ENCODE measurements around the gene KLHL14. TPM values are rescaled to one million over a fixed set of nuclear protein-coding genes. Genes with fewer than 3 reads are reported as not detected.

Gene KLHL14
- total RNA-seq, 1 experiment from 2014 or later, result 0.07 TPM

DNA sequence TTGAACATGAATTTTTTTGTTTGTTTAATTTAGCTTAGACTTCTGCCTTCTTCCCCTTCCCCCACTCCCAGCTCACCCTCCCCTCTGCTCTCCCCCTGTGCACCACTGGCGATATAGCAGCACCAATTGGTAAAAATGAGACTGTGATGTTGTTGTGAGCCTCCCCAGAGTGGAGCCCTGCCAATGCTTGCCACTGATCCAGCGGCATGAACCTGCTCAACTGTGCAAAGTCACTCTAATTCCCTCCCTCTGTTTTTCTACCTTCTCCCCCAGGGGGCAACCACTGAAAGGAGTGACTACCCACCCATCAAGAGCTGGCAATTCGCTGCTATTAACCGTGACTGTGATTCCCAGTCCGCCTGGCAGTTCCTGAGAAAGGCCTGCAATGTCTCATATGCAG, 30.2 kb downstream of the KLHL14 start:
- H3K4me1 Mint-ChIP-seq (ENCODE audit: low read depth, unreplicated experiment), result peaks cover 10% of the 10 kb centered on the region
- H3K36me3 Mint-ChIP-seq (ENCODE audit: insufficient read depth, unreplicated experiment), result no peaks in the 10 kb centered on the region
- no peaks in the 10 kb centered on the region for H3K27me3 Mint-ChIP-seq (ENCODE audit: unreplicated experiment)
- no TSS peak for BruUV-seq (replicated peaks)
- no peak overlapping the region for H3K4me3 Mint-ChIP-seq (ENCODE audit: low read depth, unreplicated experiment)
- CTCF ChIA-PET, result no interaction called here
- H3K27ac Mint-ChIP-seq (ENCODE audit: unreplicated experiment), result no peak overlapping the region
- intact Hi-C loops (cut with micrococcal nuclease; ENCODE audit: unreplicated experiment), result no loop called here
- H3K9me3 Mint-ChIP-seq (ENCODE audit: low read depth, unreplicated experiment), result no peaks in the 10 kb centered on the region
- DNase-seq, result no peak
- TF ChIP-seq, protein P1, sequence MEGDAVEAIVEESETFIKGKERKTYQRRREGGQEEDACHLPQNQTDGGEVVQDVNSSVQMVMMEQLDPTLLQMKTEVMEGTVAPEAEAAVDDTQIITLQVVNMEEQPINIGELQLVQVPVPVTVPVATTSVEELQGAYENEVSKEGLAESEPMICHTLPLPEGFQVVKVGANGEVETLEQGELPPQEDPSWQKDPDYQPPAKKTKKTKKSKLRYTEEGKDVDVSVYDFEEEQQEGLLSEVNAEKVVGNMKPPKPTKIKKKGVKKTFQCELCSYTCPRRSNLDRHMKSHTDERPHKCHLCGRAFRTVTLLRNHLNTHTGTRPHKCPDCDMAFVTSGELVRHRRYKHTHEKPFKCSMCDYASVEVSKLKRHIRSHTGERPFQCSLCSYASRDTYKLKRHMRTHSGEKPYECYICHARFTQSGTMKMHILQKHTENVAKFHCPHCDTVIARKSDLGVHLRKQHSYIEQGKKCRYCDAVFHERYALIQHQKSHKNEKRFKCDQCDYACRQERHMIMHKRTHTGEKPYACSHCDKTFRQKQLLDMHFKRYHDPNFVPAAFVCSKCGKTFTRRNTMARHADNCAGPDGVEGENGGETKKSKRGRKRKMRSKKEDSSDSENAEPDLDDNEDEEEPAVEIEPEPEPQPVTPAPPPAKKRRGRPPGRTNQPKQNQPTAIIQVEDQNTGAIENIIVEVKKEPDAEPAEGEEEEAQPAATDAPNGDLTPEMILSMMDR (IDR thresholded peaks at IDR 0.05; ENCODE audit: unreplicated experiment), result no peak

DNA sequence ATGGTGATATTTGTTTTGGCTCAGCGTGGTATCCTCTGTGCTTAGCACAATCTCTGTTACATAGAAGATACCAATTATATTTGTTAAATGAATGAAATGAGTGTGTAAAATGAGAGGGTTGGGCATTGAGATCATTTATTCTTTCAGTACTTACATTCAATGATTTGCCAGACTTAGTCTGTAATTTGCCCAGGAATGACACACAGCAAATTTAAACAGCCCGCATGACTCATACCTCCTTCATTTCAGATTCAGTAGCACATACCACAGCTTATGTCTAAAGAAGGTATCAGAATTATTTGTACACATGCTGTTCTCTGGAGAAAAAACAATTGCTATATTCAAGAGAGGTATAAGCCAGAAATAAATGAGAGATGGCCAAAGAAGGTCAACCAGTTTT, 37.0 kb downstream of the KLHL14 start:
- H3K4me3 Mint-ChIP-seq (ENCODE audit: low read depth, unreplicated experiment), result no peak overlapping the region
- DNase-seq, result peak; percentile 29
- H3K27ac Mint-ChIP-seq (ENCODE audit: unreplicated experiment), result peak overlapping the region; percentile 13
- no peaks in the 10 kb centered on the region for H3K27me3 Mint-ChIP-seq (ENCODE audit: unreplicated experiment)
- intact Hi-C loops (cut with micrococcal nuclease; ENCODE audit: unreplicated experiment), result no loop called here
- H3K9me3 Mint-ChIP-seq (ENCODE audit: low read depth, unreplicated experiment), result no peaks in the 10 kb centered on the region
- no TSS peak for BruUV-seq (replicated peaks)
- no peaks in the 10 kb centered on the region for H3K36me3 Mint-ChIP-seq (ENCODE audit: insufficient read depth, unreplicated experiment)
- H3K4me1 Mint-ChIP-seq (ENCODE audit: low read depth, unreplicated experiment), result peaks cover 11% of the 10 kb centered on the region
- CTCF ChIA-PET, result interaction anchor here (0.8 to 1.0 kb wide), 3 partner anchors 21 to 448 kb away, joined by 3 read pairs; no protein-coding TSS in a partner anchor
- TF ChIP-seq, protein P1 (IDR thresholded peaks at IDR 0.05; ENCODE audit: unreplicated experiment), result no peak

DNA sequence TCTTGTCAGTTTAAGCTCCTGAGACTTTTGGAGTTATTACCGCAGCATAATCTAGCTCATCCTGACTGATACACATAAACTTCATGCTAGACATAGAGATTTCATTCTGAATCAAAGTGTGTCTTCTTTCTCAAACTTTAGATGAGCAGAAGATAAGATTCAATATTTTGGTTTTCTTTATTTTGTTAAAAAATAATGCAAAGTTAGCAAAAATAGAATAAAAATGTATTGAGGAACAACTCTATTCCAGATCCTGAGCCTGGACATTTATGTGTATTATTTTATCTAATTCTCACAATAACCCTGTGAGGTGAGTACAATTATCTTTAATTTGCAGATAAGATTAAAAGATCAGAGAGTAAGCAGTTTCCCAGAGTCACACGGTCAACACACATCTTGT, 38.4 kb downstream of the KLHL14 start:
- H3K27ac Mint-ChIP-seq (ENCODE audit: unreplicated experiment), result no peak overlapping the region
- H3K4me1 Mint-ChIP-seq (ENCODE audit: low read depth, unreplicated experiment), result peaks cover 11% of the 10 kb centered on the region
- CTCF ChIA-PET, result no interaction called here
- H3K9me3 Mint-ChIP-seq (ENCODE audit: low read depth, unreplicated experiment), result no peaks in the 10 kb centered on the region
- H3K36me3 Mint-ChIP-seq (ENCODE audit: insufficient read depth, unreplicated experiment), result no peaks in the 10 kb centered on the region
- no peak for DNase-seq
- no TSS peak for BruUV-seq (replicated peaks)
- H3K27me3 Mint-ChIP-seq (ENCODE audit: unreplicated experiment), result no peaks in the 10 kb centered on the region
- TF ChIP-seq, protein P1 (IDR thresholded peaks at IDR 0.05; ENCODE audit: unreplicated experiment), result no peak
- intact Hi-C loops (cut with micrococcal nuclease; ENCODE audit: unreplicated experiment), result no loop called here
- H3K4me3 Mint-ChIP-seq (ENCODE audit: low read depth, unreplicated experiment), result no peak overlapping the region

DNA sequence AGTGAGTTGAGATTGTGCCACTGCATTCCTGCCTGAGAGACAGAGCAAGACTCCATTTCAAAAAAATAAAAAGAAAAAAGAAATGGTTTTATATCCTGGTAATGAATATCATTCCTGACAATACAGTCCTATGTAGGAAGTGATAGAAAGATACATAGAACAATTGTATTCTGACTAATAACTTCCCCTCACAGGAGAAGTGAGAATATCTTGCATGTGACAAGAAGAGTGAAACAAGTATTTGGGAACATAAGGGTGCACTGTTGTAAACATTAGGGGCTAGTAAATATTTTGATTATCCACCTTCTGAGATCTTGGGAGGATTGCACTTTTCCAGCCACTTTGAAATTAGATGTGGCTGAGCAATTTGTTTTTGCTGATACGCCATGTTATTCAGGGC, 40.7 kb downstream of the KLHL14 start:
- TF ChIP-seq, protein P1 (IDR thresholded peaks at IDR 0.05; ENCODE audit: unreplicated experiment), result no peak
- no TSS peak for BruUV-seq (replicated peaks)
- DNase-seq, result no peak
- Mint-ChIP-seq H3K9me3 (ENCODE audit: low read depth, unreplicated experiment) (no peaks in the 10 kb centered on the region), H3K36me3 (ENCODE audit: insufficient read depth, unreplicated experiment) (no peaks in the 10 kb centered on the region), H3K4me3 (ENCODE audit: low read depth, unreplicated experiment) (no peak overlapping the region), H3K27ac (ENCODE audit: unreplicated experiment) (no peak overlapping the region), H3K27me3 (ENCODE audit: unreplicated experiment) (no peaks in the 10 kb centered on the region), H3K4me1 (ENCODE audit: low read depth, unreplicated experiment) (peaks cover 11% of the 10 kb centered on the region)
- intact Hi-C loops (cut with micrococcal nuclease; ENCODE audit: unreplicated experiment), result no loop called here
- CTCF ChIA-PET, result no interaction called here
